HG02885 (cell line): ENCODE data around the gene ECT2L.

ENCODE experiments used
- ATAC-seq: cut with Tn5 transposase; IDR thresholded peaks from one replicate; pipeline ENCODE4 v1.9.1; 2021; ENCODE audit warnings: mild to moderate bottlenecking; ENCODE audit not compliant: unreplicated experiment, poor library complexity

The ECT2L gene

GRCh38 chr6:138848461-138848860, 52.6 kb downstream of the ECT2L start:
- no peak for ATAC-seq

GRCh38 chr6:138849791-138850190, 53.9 kb downstream of the ECT2L start:
- ATAC-seq, result no peak

GRCh38 chr6:138856654-138857053, 60.8 kb downstream of the ECT2L start:
- no peak for ATAC-seq

- ATAC-seq, result no peak
Observed at GRCh38 chr6:138857775-138858174, 61.9 kb downstream of the ECT2L start.

GRCh38 chr6:138862456-138862855, 66.6 kb downstream of the ECT2L start:
- ATAC-seq, result no peak

GRCh38 chr6:138863321-138863720, 67.4 kb downstream of the ECT2L start:
- ATAC-seq, result no peak

GRCh38 chr6:138864343-138864890, 68.5 kb downstream of the ECT2L start:
- no peak for ATAC-seq

GRCh38 chr6:138865480-138866109, 69.7 kb downstream of the ECT2L start:
- ATAC-seq, result no peak

GRCh38 chr6:138868181-138868580, 72.3 kb downstream of the ECT2L start:
- ATAC-seq, result no peak

GRCh38 chr6:138869398-138869797, 73.5 kb downstream of the ECT2L start:
- no peak for ATAC-seq

GRCh38 chr6:138873191-138873590, 77.3 kb downstream of the ECT2L start:
- ATAC-seq, result no peak

GRCh38 chr6:138882369-138883017, 86.6 kb downstream of the ECT2L start:
- ATAC-seq, result peak; percentile 79

GRCh38 chr6:138885156-138885819, 89.4 kb downstream of the ECT2L start:
- ATAC-seq, result no peak

- ATAC-seq, result no peak
Observed at GRCh38 chr6:138891255-138891986, 95.5 kb downstream of the ECT2L start.

GRCh38 chr6:138896104-138896756, 100.3 kb downstream of the ECT2L start:
- no peak for ATAC-seq

GRCh38 chr6:138897031-138897430, 101.1 kb downstream of the ECT2L start:
- ATAC-seq, result no peak

GRCh38 chr6:138907167-138907566, 111.3 kb downstream of the ECT2L start:
- ATAC-seq, result no peak

GRCh38 chr6:138909511-138909910, 113.6 kb downstream of the ECT2L start:
- no peak for ATAC-seq

- ATAC-seq, result no peak
Observed at GRCh38 chr6:138909975-138910374, 114.1 kb downstream of the ECT2L start.

- no peak for ATAC-seq
Observed at GRCh38 chr6:138912308-138912707, 116.4 kb downstream of the ECT2L start.
